ENCODE data around the gene NR1D2.
A peak's percentile ranks its signal among the peaks of the same experiment; 100 is the strongest.
"Not testable (repeated sequence)": the region's sequence is repeated elsewhere in the genome, so short reads cannot be mapped to it uniquely, and the experiment has no call there.

Gene NR1D2

GRCh38 chr3:23944861-23945662 is at the start of gene NR1D2:
Gene NR1D2 (plus strand): TSS chr3:23945286. CDS start chr3:23945579, 293 bp downstream.
- peak; percentile 41 for DNase-seq (ENCODE audit: low read depth, low spot score)

DNA sequence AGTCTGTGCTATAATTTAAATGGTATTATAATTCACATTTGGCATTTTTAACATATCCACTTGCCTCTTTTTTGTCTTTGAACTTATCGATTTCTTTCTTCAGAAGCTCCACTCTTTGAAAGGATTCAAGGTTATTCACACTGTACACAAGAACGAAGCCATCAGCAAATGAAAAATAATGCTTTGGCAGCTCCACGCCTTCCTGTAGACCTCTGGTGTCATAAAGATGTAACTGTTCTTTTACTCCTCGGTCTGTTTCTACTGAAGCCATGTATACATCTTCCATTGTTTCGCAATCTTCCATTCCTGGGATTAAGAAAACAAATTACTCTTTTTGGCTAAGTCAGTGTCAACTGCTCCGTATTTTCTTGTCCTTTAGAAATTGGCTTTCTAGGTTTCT is 44.3 kb upstream of the NR1D2 start:
- no peak for DNase-seq (ENCODE audit: low read depth, low spot score)

GRCh38 chr3:23904545-23904944 is 40.5 kb upstream of the NR1D2 start:
- DNase-seq (ENCODE audit: low read depth, low spot score): no peak

DNA sequence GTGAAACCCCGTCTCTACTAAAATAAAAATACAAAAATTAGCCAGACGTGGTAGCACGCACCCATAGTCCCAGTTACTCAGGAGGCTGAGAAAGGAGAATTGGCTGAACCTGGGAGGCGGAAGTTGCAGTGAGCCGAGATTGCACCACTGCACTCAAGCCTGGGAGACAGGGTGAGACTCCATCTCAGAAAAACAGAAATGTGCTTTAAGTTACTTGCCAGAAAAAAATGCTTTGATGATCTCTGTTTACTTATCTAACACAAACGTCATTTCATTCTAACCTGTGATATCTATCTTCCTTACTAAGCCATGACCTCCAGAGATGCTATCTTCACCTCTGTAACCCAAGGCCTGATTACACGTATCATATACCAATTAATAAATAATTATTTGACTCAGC is 35.7 kb upstream of the NR1D2 start:
- no peak for DNase-seq (ENCODE audit: low read depth, low spot score)

- DNase-seq (ENCODE audit: low read depth, low spot score): no peak
Measured at GRCh38 chr3:23911397-23911796, 33.7 kb upstream of the NR1D2 start.

- not testable (repeated sequence) for DNase-seq (ENCODE audit: low read depth, low spot score)
Measured at GRCh38 chr3:23912335-23912734, 32.8 kb upstream of the NR1D2 start.

DNA sequence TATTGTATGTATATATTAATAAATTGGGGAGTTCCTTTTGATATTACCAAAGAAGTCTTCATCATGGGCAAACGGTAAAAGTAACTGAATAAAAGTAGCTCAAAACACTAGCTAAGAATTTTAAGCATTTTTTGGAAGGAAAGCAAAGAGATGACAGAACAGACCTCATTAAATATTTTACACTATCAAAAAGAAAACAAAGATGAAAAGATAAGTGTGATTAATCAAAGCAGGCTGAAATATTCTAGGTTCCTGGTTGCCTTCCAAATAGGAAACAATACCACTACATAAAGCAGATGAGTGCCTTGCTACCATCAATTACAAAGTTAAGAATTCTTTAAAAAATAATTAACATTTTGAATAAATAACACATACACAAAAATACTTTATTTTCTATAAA is 31.9 kb upstream of the NR1D2 start:
- no peak for DNase-seq (ENCODE audit: low read depth, low spot score)

DNA sequence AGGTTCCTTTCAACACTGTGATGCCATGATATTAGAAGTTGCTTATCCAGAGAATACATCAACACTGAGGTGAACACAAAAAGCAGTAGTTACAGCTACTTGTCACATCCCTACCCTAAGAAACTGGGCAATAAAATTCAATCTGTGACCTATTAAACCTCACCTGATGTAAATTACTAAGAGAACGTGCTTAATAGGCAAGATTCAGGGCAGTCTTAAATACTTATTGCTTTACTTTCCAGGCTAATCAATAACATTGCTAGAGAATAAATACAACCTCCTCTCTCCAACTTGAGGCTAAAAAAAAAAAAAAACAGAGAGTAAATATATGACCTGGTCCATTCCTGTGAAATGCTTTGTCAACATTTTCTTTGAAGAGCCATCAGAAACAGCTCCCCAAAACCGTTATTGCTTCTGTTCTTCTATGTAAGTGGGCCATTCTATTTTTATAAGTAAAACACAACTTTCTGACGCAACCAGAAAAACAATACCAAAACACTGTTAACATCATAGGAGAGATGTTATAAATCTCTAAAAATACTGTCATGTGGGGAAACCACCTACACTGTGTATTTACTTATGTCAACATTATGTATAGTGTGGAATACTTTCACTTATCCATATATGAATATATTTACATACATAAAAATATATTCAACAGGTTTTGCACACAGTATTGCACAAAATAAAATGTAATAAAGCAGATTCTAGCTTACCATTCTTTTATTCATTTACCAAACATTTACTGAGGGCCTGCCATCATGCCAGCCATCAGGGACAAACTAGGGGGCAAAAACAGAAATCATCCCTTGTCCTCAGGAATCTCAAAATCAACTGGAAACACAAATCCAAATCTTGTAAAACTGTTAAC is 31.0 kb upstream of the NR1D2 start:
- DNase-seq (ENCODE audit: low read depth, low spot score): no peak

GRCh38 chr3:23915537-23916108 is 29.5 kb upstream of the NR1D2 start:
- no peak for DNase-seq (ENCODE audit: low read depth, low spot score)

GRCh38 chr3:23916152-23916885 is 28.8 kb upstream of the NR1D2 start:
- no peak for DNase-seq (ENCODE audit: low read depth, low spot score)

GRCh38 chr3:23916886-23917678 is 28.0 kb upstream of the NR1D2 start, which contains the start of the genes NKIRAS1 and RPL15:
Gene NKIRAS1 (minus strand): TSS chr3:23916990. CDS start chr3:23910904, 6,086 bp downstream.
Gene RPL15 (plus strand): TSS chr3:23917132. CDS start chr3:23917860, 728 bp downstream.
- peak; percentile 95 for DNase-seq (ENCODE audit: low read depth, low spot score)

GRCh38 chr3:23917679-23918303 is 27.3 kb upstream of the NR1D2 start:
- peak; percentile 59 for DNase-seq (ENCODE audit: low read depth, low spot score)

- not testable (repeated sequence) for DNase-seq (ENCODE audit: low read depth, low spot score)
Measured at GRCh38 chr3:23918331-23918730, 26.8 kb upstream of the NR1D2 start.

GRCh38 chr3:23919628-23920027 is 25.5 kb upstream of the NR1D2 start:
- no peak for DNase-seq (ENCODE audit: low read depth, low spot score)

GRCh38 chr3:23920151-23920655 is 24.9 kb upstream of the NR1D2 start:
- no peak for DNase-seq (ENCODE audit: low read depth, low spot score)

- no peak for DNase-seq (ENCODE audit: low read depth, low spot score)
Measured at GRCh38 chr3:23921052-23921511, 24.0 kb upstream of the NR1D2 start.

DNA sequence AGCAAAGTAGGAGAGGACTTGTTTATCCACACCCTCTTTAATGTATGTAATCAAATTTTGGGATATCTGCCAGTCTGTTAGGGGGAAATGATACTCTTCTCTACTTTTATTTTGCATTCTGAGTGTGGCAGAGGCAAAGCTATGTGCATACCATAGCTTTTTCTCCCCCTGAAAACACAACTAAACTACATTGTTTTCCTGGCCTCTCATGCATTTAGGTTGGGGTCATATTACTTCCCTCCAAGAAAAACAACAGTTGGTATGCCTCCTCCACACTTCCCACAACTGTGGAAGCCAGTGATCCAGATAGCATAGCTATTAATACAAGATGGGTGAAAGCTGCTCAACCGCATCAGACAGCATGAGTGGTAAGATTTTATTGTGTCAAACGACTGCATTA is 21.3 kb upstream of the NR1D2 start:
- no peak for DNase-seq (ENCODE audit: low read depth, low spot score)

- DNase-seq (ENCODE audit: low read depth, low spot score): no peak
Measured at GRCh38 chr3:23926246-23926645, 18.8 kb upstream of the NR1D2 start.

DNA sequence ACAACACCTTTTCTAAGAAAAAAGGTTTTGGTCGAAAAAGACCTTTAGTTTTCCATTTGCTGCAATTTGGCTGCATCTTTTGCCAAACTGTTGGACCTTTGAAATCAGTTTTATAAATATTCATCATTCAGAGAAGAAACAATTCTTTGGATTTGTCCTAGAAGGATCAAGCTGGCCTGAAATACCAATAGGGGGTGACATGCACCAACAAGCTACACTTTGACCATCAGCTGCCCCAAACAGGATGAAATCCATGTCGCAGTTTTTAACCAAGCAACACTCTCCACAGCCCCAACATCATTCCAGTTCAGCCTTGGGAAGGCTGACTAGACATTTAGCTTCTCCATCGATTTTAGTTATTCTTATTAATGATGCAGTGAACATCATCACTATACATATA is 18.4 kb upstream of the NR1D2 start:
- no peak for DNase-seq (ENCODE audit: low read depth, low spot score)

DNA sequence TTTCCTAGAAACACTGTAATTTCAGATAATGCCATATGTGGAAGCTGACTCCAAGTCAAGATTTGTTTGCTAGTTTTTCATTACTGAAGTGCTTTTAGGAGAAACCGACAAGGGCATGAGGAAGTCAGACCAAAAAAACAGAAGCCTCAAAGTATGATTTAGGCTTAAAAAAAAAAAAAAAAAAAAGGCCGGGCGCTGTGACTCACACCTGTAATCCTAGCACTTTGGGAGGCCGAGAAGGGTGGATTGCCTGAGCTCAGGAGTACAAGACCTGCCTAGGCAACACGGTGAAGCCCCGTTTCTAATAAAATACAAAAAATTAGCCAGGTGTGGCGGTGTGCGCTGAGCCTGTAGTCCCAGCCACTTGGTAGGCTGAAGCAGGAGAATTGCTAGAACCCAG is 16.6 kb upstream of the NR1D2 start:
- no peak for DNase-seq (ENCODE audit: low read depth, low spot score)
